Adrenal gland (tissue), 5 donors: ENCODE measurements around the gene TSR2.

Experiments used
- CTCF ChIP-seq, 6 experiments: fragments of 450-650 bp in 4 of 6; fragments of 200-600 bp in 2 of 6; sonication (generic) in 1 of 6; IDR thresholded peaks; 1 replicate in 5 of 6; 2 replicates in 1 of 6; pipeline versions ENCODE4 v1.5.1 to v1.8.0; 2016 to 2021; ENCODE audit warnings: antibody characterized with exemption in 6 of 6, mild to moderate bottlenecking in 2 of 6, moderate library complexity in 1 of 6
- POLR2A ChIP-seq, 2 donors: fragments of 450-650 bp; IDR thresholded peaks; one replicate each; pipeline ENCODE4 v1.6.1; 2017; ENCODE audit warnings: antibody characterized with exemption in 2 of 2, mild to moderate bottlenecking in 2 of 2, moderate library complexity in 1 of 2
- donor health status: DM: no; HTN: no; CAD: no.

GRCh38 chrX:54435121-54435520 is 5.1 kb upstream of the TSR2 start:
- TF ChIP-seq CTCF (IDR thresholded peaks at IDR 0.05) (no peak), POLR2A (IDR thresholded peaks at IDR 0.05) (no peak)
